Epithelial cell of esophagus (primary cell): ENCODE measurements around the gene PDIK1L.

Source experiments
- DNase-seq: peaks from one replicate; pipeline ENCODE4 v3.0.0; 2010; ENCODE audit warnings: low read depth
- H3K4me3 ChIP-seq: 2 replicates; pipeline ENCODE4 v1.5.1; 2011; ENCODE audit warnings: mild to moderate bottlenecking, low read length, control low read depth
- TF ChIP-seq, protein P1 (sequence below): IDR thresholded peaks from 2 replicates; pipeline ENCODE4 v1.5.1; 2011; ENCODE audit warnings: low read depth, mild to moderate bottlenecking, low read length, control low read depth, inconsistent platforms; ENCODE audit not compliant: insufficient read depth; ENCODE audit errors: missing control alignments

PDIK1L gene

DNA sequence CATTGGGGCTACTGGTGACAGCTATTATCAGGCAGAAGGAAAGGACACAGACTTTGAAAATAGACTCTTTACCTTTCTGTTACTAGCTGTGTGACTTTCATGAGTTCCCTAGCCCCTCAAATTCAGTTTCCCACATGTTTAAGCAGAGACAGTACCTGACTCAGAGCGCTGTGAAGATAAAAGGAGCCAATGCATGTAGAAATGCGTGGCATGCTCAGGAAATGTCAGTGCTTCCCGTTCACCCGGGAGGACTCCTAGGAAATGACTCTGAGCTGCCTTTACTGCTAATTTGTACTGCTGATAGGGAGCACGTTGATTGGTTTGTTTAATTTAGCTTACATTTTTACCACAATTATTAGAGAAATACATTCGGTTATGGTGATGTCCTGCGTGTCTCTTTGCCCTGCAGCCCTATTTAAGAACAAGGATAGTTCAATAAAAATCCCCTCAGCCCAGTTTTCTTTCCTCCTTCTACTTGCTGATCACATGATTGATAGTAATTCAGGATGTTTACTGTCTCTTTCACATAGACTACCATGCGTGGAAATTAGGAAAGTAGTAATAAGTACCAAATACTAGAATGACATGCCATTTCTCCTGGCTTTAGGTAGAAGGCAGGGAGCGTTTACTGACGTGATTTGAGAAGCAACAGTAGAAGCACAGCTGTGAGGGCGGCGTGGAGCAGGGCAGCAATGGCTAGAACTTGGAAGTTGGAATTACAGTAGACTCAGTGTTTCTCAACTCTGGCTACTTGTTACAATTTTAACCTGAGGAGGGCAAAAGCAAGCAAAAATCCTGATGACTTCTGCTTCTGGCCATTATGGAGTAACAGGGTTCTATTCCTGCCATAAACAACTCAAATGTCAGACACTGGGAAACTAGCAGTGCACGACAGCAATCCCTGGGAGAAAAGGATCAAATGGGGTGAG, 15.9 kb downstream of the PDIK1L start:
- peak; percentile 60 for DNase-seq
- no peak overlapping the region for H3K4me3 ChIP-seq
- TF ChIP-seq, protein P1, sequence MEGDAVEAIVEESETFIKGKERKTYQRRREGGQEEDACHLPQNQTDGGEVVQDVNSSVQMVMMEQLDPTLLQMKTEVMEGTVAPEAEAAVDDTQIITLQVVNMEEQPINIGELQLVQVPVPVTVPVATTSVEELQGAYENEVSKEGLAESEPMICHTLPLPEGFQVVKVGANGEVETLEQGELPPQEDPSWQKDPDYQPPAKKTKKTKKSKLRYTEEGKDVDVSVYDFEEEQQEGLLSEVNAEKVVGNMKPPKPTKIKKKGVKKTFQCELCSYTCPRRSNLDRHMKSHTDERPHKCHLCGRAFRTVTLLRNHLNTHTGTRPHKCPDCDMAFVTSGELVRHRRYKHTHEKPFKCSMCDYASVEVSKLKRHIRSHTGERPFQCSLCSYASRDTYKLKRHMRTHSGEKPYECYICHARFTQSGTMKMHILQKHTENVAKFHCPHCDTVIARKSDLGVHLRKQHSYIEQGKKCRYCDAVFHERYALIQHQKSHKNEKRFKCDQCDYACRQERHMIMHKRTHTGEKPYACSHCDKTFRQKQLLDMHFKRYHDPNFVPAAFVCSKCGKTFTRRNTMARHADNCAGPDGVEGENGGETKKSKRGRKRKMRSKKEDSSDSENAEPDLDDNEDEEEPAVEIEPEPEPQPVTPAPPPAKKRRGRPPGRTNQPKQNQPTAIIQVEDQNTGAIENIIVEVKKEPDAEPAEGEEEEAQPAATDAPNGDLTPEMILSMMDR = no peak

DNA sequence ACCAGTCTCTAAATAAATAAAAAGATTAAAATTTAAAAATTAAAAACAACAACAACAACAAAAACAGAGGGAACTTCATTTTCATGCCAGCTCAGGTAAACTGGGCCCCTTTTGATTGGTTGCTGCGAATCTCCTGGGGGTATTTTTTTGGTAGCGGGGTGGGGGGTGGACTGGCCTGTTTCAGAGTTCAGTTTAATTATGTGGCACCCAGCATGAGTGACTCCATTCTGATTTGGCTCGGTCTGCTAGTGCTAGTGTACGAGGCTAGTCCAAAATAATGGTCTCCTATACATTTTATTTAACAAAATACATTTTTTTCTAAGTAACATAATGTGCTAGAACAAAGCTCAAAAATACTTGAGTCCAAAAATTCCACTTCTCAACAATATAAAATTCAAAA, 18.2 kb downstream of the PDIK1L start:
- no peak overlapping the region for H3K4me3 ChIP-seq
- no peak for DNase-seq
- TF ChIP-seq, protein P1 = no peak

DNA sequence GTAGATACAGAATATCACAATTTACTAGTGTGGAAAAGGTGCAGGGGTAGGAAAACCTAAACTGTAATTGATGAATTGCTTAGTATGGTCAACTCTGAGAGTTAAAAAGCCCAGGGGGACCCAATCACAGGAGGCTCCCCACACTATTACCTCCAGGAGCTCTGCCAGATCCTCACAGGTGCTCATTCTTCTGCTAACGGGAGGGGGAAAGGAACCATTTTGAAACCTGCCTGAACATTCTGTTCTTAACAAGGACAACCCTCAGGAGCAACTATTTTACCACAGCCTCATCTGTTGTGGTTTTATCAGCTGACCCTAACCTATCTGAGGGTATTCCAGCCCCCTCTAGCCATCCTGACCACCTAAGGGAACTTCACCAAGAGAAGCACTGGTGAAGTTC, 19.1 kb downstream of the PDIK1L start:
- TF ChIP-seq, protein P1 = no peak
- no peak overlapping the region for H3K4me3 ChIP-seq
- DNase-seq = no peak

DNA sequence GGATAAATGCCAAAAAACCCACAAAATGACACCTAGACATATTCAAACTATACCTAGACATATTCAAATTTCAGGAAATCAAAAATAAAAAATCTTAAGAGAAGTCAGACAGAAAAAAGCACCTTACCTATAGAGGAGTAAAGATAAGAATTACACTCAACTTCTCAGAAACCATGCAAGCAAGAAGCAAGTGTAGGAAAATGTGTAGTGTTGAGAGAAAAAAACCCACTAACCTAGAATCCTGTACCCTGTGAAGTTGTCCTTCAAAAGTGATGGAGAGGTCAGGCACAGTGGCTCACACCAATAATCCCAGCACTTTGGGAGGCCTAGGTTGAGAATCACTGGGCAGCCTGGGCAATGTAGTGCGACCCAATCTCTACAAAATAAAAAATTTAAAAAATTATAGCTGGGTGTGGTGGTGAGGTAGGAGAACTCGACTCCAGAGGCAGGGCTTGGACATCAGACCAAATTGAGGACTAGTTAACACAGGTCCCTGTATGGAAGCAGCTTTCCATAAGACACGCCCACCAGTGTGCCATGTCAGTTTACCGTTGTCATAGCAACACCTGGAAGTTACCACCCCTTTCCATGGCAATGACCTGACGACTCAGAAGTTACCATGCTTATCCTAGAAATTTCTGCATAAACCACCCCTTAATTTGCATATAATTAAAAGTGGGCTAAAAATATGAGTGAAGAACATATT, 20.7 kb downstream of the PDIK1L start:
- DNase-seq = peak; percentile 27
- no peak overlapping the region for H3K4me3 ChIP-seq
- TF ChIP-seq, protein P1 = no peak

DNA sequence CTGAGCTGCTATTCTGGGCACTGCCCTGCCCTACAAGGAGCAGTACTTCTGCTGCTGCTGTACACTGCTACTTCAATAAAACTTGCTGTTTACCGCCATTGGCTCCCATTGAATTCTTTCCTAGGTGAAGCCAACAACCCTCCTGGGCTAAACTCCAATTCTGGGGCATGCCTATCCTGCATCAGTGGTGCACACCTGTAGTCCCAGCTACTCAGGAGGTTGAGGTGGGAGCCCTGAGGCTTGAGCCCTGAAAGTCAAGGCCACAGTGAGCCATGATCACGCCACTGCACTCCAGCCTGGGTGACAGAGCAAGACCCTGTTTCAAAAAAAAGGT, 21.2 kb downstream of the PDIK1L start:
- DNase-seq = no peak
- TF ChIP-seq, protein P1 = no peak
- H3K4me3 ChIP-seq = no peak overlapping the region

DNA sequence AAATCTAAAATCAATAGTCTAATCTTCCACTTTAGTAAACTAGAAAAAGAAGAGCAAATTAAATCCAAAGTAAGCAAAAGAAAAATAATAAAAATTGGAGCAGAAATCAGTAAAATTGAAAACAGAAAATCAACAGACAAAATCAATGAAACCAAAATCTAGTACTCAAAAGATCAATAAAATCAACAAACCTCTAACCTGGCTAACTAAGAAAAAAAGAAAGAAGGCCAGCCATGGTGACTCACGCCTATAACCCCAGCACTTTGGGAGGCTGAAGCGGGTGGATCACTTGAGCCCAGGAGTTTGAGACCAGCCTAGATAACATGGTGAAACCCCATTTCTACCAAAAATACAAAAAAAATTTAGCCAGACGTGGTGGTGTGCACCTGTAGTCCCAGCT, 22.8 kb downstream of the PDIK1L start:
- H3K4me3 ChIP-seq = no peak overlapping the region
- TF ChIP-seq, protein P1 = no peak
- DNase-seq = no peak
